Testis (tissue), 2 donors: ENCODE results near the gene DKK1.

ENCODE experiments used
- CTCF ChIP-seq, 3 experiments: fragments of 450-650 bp in 2 of 3; fragments of 200-600 bp in 1 of 3; sonication (generic) in 1 of 3; IDR thresholded peaks; one replicate each; pipeline ENCODE4 v1.5.1; 2016 to 2019; ENCODE audit warnings: antibody characterized with exemption in 3 of 3, mild to moderate bottlenecking in 2 of 3, moderate library complexity in 1 of 3
- POLR2A ChIP-seq: fragments of 450-650 bp; IDR thresholded peaks from one replicate; pipeline ENCODE4 v1.6.1; 2017; ENCODE audit warnings: antibody characterized with exemption, mild to moderate bottlenecking, moderate library complexity

GRCh38 chr10:52280051-52280450, 34.0 kb upstream of the DKK1 start:
- TF ChIP-seq CTCF (IDR thresholded peaks at IDR 0.05) (no peak), POLR2A (no peak)
